GM21381 (cell line): ENCODE data around the gene C1orf210.

Source experiments
- ATAC-seq: cut with Tn5 transposase; IDR thresholded peaks from one replicate; pipeline ENCODE4 v1.9.1; 2021; ENCODE audit warnings: mild to moderate bottlenecking, moderate library complexity; ENCODE audit not compliant: unreplicated experiment

Gene C1orf210

DNA sequence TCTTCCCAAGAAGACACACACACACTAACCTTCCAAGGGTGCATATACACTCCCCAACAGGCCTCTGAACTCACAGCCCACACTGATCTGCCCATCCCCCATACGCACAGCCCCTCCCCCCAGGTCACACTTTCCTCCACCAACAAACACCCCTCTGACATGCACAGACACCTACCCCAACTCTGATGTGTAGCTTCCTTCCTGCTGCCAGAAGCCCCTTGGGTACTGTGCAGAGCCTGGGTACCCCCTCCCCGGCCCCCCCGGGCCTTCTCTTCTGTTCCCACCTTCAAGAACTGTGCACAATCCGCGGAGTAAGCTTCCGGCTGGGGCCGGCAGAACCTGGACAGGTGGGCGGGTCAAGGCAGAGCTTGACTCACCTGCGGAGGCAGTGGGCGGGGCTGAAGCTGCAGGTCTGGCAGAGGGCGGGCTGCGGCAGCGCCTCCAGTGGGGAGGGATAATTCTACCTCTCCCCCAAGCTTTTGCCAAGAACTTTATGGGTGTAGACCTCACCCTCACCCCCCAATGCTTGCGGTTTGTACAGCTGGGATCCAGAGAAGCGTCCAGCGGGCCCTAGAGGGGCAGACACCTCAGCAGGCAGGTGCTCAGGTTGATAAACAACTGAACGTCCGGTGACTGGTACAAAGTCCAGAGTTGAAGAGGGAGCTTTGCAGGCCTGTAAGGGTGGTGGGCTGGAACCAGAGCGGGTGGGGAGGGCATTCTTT is at the start of gene C1orf210:
TSS of gene C1orf210 (minus strand) at position 313 of the 722 bp plus-strand sequence. CDS start 2,311 bp downstream, outside the sequence.
- no peak for ATAC-seq

DNA sequence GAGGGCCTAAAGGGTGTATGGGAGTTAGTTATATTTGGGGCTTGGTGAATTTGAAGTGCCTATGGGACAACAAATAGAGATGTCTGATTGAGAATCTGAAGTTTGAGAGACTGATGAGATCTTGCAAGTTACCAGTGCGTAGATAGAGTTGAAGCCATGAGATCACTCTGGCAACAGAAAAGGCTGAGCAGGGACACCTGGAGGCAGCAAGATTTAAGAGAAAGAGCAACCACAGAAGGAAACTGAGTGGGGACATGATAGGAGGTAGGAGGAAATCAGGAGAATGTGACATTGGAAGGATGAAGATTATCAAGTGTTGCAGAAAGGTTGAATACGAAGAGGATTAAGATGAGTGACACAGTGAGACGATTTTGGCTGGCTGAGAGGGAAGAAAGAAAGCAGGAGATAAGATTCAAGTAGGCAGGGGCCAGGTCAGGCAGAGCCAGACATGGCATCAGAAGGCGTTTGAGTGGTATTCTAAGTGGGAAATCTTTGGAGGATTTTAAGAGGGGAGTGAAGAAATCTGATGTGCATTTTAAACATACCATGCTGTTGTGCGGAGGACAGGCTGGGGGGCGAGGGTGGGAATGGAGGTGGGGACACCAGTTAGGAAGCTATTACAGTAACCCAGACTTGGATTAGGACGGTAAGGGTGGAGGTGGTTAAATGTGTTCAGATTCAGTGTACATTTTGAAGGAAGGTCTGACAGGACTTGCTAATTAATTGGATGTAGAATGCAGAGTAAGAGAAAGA is 49.2 kb upstream of the C1orf210 start:
- no peak for ATAC-seq

DNA sequence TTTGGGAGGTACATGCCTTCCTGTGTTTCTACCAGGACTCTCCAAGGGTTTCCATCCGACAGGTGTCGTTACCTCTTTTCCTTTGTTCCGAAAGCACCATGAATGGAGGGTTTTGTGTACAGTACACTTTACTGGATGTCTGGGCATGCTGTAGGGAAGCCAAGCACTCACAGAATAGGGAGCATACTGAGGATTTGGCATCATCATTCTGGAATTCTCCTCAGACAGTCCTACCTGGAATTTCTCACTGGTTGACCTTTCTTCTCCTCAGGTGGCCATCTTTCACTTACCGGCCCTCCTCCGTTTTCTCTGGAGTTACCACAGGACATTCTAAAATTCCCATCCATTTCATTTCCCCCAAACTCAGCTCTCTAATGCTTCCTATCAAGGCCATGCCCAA is 46.3 kb upstream of the C1orf210 start:
- ATAC-seq, result no peak

DNA sequence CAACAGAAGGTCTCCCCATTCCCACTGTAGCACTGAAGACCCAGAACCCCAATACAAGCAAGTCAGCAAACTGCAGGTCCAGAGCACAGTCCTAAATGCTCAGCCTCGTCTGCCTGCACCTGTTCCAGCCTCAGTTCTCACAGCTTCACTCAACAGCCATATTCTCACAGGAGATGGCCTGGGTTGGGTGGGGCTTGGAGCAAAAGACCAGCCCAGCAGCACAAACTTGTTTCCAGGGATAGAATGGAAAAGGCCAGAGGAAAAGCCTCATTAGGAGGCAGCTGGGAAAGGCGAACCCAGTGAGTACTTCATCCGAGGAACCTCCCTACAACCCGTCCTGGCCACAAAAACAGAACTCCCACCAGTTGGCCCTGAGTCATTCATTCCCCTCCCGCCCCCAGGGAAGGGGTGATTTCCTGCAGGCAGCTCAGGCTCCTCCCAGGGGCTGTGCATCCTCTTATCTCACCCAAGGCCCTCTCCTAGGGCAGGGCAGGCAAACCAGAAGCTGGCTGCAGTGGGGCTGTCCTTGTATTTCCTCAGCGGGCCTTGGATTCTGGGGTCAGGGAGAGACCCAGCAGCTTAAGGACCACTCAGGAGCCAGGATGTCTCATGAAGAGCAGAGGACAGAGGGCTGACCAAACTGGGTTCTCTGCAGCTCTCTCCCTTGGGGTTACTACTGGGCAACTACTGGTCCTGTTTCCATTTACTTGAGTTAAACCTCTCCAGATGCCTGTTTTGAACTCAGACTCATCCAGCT is 44.8 kb upstream of the C1orf210 start:
- ATAC-seq, result no peak

DNA sequence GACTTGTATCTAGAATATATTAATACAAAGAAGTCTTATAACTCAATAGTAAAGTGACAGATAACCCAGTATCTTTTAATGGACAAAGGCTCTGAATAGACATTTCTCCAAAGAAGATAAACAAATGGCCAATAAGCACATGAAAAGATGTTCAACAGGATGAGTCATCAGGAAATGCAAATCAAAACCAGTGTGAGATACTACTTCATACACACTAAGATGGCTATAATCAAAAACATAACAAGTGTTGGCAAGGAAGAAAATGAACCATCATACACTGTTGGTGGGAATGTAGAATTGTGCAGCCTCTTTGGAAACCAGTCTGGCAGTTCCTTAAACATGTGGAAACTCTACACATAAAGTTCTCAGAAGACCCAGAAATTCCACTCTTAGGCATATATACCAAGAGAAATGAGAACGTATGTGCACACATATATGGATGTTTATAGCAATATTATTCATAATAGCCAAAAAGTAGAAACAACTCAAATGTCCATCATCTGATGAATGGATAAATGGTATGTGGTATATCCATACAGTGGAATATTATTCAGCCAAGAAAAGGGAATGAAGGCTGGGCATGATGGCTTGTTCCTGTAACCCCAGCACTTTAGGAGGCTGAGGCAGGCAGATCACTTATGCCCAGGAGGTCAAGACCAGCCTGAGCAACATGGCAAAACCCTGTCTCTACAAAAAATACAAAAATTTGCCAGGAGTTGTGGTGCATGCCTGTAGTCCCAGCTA is 42.3 kb upstream of the C1orf210 start:
- ATAC-seq, result no peak

DNA sequence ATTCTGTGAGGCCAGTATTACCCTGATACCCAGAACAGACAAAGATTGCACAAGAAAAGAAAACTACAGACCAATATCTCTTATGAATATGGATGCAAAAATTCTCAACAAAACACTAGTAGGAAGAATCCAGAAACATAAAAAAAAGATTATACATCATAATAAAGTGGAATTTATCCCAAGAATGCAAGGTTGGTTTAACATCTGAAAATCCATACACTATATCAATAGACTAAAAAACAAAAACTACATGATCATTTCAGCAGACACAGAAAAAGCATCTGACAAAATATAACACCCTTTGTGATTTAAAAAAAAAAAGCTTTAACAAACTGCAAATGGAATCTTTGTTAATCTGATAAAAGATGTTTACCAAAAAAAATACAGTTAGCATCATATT is 40.0 kb upstream of the C1orf210 start:
- no peak for ATAC-seq

DNA sequence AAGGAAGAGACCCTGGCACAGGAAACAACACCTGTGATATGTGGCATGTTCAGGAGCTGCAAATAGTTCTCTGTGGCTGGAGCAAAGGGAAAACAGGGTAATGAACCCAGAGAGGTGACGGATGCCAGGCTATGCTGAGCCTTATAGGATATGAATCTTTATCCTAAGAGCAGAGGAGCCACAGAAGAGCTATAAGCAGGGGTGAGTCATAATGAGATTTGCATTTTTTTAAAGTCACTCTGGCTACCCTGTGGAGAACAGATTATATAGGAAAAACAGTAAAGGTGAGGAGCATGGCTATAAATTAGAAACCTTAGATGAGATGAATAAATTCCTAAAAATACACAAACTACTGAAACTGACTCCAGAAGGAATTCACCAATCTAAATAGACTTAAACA is 39.4 kb upstream of the C1orf210 start:
- ATAC-seq, result no peak

DNA sequence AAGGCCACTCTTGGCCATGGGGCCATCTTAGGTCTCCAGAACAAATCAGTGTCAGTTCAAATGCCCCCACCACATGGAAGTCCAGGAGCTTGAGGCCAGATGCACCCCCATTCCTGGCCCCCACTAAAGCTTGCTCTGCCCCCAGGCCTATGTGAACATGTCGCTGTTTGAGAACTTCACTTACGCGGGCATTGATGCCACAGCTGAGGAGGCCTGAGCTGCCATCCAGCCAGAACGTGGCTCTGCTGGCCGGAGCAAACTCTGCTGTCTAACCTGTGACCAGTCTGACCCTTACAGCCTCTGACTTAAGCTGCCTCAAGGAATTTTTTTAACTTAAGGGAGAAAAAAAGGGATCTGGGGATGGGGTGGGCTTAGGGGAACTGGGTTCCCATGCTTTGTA is 37.1 kb upstream of the C1orf210 start:
- no peak for ATAC-seq

DNA sequence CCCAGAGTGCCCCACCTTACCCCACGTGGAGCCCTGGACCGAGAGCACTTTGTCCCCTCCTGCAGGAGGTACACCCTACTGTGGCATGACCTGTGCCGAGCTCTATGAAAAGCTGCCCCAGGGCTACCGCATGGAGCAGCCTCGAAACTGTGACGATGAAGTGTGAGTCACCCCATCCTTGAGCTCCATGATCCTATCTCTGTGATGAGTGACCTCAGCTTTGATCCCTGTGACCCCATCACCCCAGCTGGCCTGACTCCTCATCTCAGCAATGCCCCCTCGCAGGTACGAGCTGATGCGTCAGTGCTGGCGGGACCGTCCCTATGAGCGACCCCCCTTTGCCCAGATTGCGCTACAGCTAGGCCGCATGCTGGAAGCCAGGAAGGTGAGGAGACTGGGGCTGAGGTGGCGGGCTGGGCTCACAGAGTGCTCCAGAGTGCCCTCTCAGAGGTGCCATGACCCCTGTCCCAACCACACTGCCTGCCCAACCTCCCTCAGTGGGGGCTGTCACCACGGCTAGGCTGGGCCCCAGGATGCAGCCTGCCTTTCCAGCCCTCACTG is 36.0 kb upstream of the C1orf210 start:
- ATAC-seq, result no peak

DNA sequence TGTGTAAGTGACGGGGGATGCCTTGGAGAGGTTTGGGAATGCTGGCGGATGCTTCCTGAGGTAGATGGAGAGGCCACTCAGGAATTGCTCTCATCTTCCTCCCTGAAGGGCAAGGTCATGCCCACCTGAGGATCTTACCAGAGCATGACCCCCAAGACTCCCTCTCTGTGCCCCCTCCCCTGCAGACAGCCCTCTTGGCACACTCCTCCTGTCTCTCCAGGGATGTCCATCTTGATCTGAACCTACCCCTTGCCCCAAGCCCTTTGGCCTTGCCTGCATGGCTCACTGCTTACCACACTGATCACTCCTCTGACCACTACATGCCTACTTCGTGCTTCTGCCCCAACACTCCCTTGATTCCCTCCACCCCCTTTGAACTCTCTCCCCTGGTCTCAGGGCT is 34.4 kb upstream of the C1orf210 start:
- no peak for ATAC-seq

DNA sequence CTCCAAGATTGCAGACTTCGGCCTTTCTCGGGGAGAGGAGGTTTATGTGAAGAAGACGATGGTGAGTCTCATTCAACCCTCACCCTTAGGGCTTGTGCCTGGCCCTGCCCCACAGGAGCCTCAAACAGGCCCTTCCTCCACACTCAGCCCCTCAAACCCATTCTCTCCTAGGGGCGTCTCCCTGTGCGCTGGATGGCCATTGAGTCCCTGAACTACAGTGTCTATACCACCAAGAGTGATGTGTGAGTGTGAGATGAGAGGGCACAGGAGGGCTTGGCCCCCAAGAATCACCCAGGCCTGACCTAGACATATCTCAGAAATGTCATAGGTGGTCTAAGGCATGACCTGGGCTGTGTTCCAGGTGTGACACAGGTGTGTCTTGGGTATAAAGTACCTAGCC is 33.9 kb upstream of the C1orf210 start:
- no peak for ATAC-seq

DNA sequence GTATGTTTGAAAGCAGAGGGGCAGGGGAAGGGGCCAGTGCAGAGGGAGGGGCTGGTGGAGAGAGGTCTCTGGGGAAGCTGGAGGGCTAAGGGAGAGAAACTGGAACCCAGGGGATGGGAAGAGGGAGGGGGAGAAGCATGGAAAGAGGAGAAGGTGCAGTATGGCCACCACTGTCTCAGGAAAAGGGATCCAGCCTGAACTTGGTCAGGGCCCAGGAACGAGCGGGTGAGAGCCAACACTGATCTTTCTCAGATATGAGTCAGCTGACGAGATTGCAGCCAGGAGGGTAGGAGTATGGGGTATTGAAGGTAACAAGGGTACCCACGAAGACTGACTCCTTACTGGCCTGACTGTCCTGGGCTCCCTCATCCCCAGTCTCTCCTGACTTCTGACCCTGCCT is 33.5 kb upstream of the C1orf210 start:
- ATAC-seq, result no peak

DNA sequence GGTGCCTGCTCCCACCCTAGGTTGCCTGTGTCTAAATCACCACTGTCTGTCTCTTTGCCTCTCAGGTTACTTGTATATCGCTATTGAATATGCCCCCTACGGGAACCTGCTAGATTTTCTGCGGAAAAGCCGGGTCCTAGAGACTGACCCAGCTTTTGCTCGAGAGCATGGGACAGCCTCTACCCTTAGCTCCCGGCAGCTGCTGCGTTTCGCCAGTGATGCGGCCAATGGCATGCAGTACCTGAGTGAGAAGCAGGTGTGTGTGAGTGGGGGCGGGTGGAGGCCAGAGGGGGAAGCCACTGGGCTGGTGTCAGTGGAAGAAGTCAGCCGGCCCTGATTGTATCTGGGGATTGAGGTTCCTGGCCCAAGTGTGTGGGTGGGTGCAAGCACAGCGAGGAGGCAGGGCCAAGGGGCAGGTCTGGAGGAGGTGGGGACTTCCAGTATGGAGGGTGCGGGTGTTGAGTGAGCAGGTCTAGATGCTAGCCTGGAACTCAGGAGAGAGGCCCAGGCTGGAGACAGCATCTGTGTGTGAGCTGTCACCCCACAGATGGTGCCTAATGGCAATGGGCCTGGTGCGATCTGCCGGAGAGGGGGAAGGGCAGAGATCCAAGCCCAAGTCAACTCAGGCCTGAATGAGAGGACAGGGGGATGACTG is 32.6 kb upstream of the C1orf210 start:
- no peak for ATAC-seq

DNA sequence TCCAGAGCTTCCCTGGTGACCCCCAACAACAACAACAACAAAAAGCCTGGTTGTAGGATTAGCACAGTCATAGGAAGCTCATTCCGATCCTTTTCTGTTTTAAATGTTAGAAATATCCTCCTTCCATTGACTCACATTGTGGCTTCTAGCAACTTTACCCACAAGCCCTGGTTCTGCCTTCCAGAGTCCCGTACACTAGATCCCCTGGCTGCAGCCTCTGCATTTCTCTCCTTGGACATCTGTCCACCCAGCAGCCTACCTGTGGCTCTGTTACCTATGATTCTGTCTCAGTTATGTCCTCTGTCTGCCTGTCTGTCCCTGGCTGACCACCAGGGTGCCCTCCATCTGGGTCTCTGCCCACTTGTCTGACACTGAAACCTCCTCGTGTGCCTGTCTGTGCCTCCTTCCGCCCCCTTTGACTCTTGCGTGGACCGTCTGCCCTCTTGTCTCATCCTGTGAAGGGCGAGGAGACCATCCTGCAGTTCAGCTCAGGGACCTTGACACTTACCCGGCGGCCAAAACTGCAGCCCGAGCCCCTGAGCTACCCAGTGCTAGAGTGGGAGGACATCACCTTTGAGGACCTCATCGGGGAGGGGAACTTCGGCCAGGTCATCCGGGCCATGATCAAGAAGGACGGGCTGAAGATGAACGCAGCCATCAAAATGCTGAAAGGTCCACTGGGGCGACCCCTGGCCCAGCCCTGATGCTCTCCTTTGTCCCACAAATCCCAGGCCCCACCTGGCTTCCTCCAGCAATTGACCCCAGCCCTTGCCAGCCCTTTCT is 31.5 kb upstream of the C1orf210 start:
- ATAC-seq, result no peak

DNA sequence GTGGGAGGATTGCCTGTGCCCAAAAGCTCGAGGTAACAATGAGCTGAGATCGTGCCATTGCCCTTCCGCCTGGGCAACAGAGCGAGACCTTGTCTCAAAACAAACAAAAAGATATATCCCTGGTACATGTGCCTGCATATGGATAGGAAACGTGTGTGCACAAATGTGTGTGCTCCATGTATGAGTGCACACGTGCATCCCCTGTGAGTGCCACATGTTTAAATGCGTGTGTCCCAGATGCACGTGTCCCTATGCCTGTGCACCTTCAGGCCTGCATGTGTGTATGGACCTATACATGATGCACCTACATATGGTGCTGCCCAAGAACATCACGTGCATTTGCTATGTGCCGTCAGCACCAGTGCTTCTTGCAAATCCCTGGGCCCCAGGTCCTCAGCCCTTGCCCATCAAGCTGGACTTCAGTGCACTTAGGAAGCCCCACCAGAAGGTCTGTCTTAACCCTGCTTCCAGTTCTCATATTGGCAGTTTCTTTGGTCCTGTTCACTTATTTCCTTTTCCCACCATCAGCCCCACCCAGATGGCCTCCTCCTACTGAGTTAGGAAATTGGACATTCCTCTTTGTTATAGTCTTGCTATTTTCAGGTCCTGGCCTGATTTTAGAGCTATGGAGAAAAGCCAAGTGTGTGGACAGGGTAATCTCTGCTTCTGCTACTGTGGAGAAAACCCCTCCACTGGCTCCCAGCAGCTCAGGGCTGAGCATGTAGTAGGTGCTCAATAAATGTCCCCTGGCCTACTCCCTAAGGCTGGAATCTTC is 30.8 kb upstream of the C1orf210 start:
- no peak for ATAC-seq

DNA sequence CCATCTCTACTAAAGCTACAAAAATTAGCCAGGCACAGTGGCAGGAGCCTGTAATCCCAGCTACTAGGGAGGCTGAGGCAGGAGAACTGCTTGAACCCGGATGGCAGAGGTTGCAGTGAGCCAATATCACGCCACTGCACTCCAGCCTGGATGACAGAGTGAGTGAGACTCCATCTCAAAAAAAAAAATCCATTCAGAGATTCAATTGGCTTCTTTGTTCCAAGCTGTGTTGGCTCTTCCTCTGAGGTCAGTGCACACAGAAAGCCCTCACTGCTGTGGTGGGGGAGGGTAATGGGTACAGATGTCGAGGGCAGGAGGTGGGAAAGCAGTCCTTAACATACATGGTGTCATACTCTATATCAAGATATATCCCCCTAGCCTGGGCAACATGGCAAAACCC is 30.1 kb upstream of the C1orf210 start:
- no peak for ATAC-seq

DNA sequence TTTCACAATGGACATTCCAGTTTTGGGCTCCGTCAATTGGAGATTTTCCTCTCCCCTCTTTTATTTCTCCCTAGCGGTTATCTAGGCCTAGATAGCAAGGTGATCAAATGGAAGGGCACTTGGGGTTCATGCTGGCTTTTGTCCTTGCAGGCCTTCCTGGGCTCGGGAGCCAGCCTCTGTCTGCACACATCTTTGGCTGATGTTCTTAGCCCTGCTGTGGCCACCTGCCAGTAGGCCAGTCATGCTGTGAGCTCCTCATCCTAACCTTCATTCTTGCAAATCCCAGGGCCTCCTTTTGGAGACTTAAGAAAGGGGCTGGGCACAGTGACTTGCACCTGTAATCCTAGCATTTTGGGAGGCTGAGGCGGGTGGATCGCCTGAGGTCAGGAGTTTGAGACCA is 28.9 kb upstream of the C1orf210 start:
- ATAC-seq, result no peak

DNA sequence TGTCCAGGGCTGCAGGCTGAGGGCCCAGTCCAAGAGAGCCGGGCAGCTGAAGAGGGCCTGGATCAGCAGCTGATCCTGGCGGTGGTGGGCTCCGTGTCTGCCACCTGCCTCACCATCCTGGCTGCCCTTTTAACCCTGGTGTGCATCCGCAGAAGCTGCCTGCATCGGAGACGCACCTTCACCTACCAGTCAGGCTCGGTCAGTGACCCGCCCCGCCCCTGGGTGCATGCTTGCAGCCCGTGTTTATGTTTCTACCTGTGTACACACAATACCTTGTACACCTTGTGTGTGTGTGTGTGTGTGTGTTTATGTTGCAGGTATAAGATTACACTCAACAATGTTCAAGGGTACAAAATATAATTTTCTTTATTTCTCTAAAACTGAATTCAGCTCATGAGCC is 28.4 kb upstream of the C1orf210 start:
- no peak for ATAC-seq
